Measurements from ENCODE around the gene SLC1A6. TPM values are rescaled to one million over a fixed set of nuclear protein-coding genes. Genes with fewer than 3 reads are reported as not detected.

The SLC1A6 gene
- polyA plus RNA-seq, 1 experiment, result not detected

- no peaks in the 10 kb centered on the region for H3K27me3 ChIP-seq (ENCODE audit: control insufficient read depth, insufficient read depth, low read length)
- no peaks in the 10 kb centered on the region for H3K36me3 ChIP-seq (ENCODE audit: control insufficient read depth, insufficient read depth, low read length)
- no peak overlapping the region for H3K4me3 ChIP-seq (ENCODE audit: low read depth, low read length)
- POLR2A ChIA-PET, result no interaction called here
- no peak for DNase-seq (ENCODE audit: low read depth)
- no peak for TF ChIP-seq CTCF (IDR thresholded peaks at IDR 0.05; ENCODE audit: insufficient read depth, low read depth, low read length)
- CTCF ChIA-PET, result no interaction called here
These were observed 13.1 kb upstream of the SLC1A6 start for GRCh38 chr19:14992780-14993179.

- TF ChIP-seq CTCF (IDR thresholded peaks at IDR 0.05; ENCODE audit: insufficient read depth, low read depth, low read length), result no peak
- Histone ChIP-seq H3K27me3 (ENCODE audit: control insufficient read depth, insufficient read depth, low read length) (peaks cover under 1% of the 10 kb centered on the region; the same call in 1 of the 2 replicates), H3K36me3 (ENCODE audit: control insufficient read depth, insufficient read depth, low read length) (no peaks in the 10 kb centered on the region), H3K4me3 (ENCODE audit: low read depth, low read length) (no peak overlapping the region)
- ChIA-PET CTCF (interaction anchor here (0.6 kb wide), 1 partner anchor 107 kb away, joined by 3 read pairs; no protein-coding TSS in a partner anchor), POLR2A (no interaction called here)
- no peak for DNase-seq (ENCODE audit: low read depth)
These were observed 5.5 kb upstream of the SLC1A6 start for GRCh38 chr19:14985133-14985532.

- H3K27me3 ChIP-seq (ENCODE audit: control insufficient read depth, insufficient read depth, low read length), result peaks cover 3% of the 10 kb centered on the region
- no peak overlapping the region for H3K4me3 ChIP-seq (ENCODE audit: low read depth, low read length)
- no peak for DNase-seq (ENCODE audit: low read depth)
- CTCF ChIA-PET, result no interaction called here
- no peaks in the 10 kb centered on the region for H3K36me3 ChIP-seq (ENCODE audit: control insufficient read depth, insufficient read depth, low read length)
- TF ChIP-seq CTCF (IDR thresholded peaks at IDR 0.05; ENCODE audit: insufficient read depth, low read depth, low read length), result no peak
- POLR2A ChIA-PET, result no interaction called here
These were observed 1.4 kb downstream of the SLC1A6 start for GRCh38 chr19:14978161-14978776.

- TF ChIP-seq CTCF (IDR thresholded peaks at IDR 0.05; ENCODE audit: insufficient read depth, low read depth, low read length), result no peak
- ChIA-PET POLR2A (no interaction called here), CTCF (no interaction called here)
- no peak overlapping the region for H3K4me3 ChIP-seq (ENCODE audit: low read depth, low read length)
- H3K27me3 ChIP-seq (ENCODE audit: control insufficient read depth, insufficient read depth, low read length), result peaks cover 3% of the 10 kb centered on the region
- H3K36me3 ChIP-seq (ENCODE audit: control insufficient read depth, insufficient read depth, low read length), result no peaks in the 10 kb centered on the region
- no peak for DNase-seq (ENCODE audit: low read depth)
These were observed 2.5 kb downstream of the SLC1A6 start for GRCh38 chr19:14977128-14977527.

- CTCF ChIA-PET, result no interaction called here
These were observed 5.2 kb downstream of the SLC1A6 start for GRCh38 chr19:14974488-14974887.

More at GRCh38 chr19:14974488-14974887, 5.2 kb downstream of the SLC1A6 start:
- Histone ChIP-seq H3K36me3 (ENCODE audit: control insufficient read depth, insufficient read depth, low read length) (no peaks in the 10 kb centered on the region), H3K4me3 (ENCODE audit: low read depth, low read length) (no peak overlapping the region), H3K27me3 (ENCODE audit: control insufficient read depth, insufficient read depth, low read length) (no peaks in the 10 kb centered on the region; the same call in 1 of the 2 replicates)
- TF ChIP-seq CTCF (IDR thresholded peaks at IDR 0.05; ENCODE audit: insufficient read depth, low read depth, low read length), result no peak
- POLR2A ChIA-PET, result no interaction called here
- DNase-seq (ENCODE audit: low read depth), result no peak

Data from BJ (cell line).